ENCODE data around the gene C1QTNF9B. TPM values are rescaled to one million over a fixed set of nuclear protein-coding genes. Genes with fewer than 3 reads are reported as not detected.

The C1QTNF9B gene
- total and polyA plus RNA-seq, 2 experiments from 2014 or later, result 0.27 to 0.28 TPM

- TF ChIP-seq REST (IDR thresholded peaks at IDR 0.05; ENCODE audit: unreplicated experiment) (no peak), ZNF114 (CRISPR knock-in tag; IDR thresholded peaks at IDR 0.05) (no peak), ZNF331 (CRISPR knock-in tag; IDR thresholded peaks at IDR 0.05; ENCODE audit: low read depth) (no peak), EZH2phosphoT487 (IDR thresholded peaks at IDR 0.05; ENCODE audit: unreplicated experiment) (no peak), STAT1 (IDR thresholded peaks at IDR 0.05; ENCODE audit: unreplicated experiment) (no peak)
Observed at GRCh38 chr13:23865026-23865425, 32.3 kb downstream of the C1QTNF9B start (continued).

DNA sequence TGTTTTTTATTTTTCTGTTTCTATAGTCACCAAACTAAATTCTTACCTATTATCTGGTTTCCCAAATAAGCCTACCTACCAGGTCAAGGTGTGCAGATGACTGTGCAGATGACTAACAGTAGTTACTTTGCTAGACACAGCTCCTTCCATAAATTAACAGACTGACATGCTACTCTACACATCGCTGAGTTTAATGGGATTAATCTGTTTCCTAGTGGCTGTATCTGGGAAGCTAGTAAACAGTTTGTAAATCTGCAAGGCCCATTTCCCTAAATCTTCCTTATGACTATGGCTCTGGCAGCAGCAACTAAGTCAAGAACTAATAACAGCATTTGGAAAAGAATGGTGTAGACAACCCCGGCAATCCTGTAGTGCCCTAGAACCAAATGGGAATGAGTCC is 36.0 kb downstream of the C1QTNF9B start:
- Histone ChIP-seq H3K79me2 (replicated peaks; ENCODE audit: insufficient read depth) (no peaks in the 10 kb centered on the region), H3K27ac (ENCODE audit: low read depth) (no peak overlapping the region), H3K4me2 (no peak overlapping the region), H3K27me3 (ENCODE audit: insufficient read depth) (no peaks in the 10 kb centered on the region), H4K20me1 (replicated peaks; ENCODE audit: insufficient read depth) (no peaks in the 10 kb centered on the region), H3K36me3 (ENCODE audit: insufficient read depth) (no peaks in the 10 kb centered on the region), H3K9me2 (ENCODE audit: insufficient read depth) (no peaks in the 10 kb centered on the region), H3K4me1 (ENCODE audit: insufficient read depth) (no peaks in the 10 kb centered on the region), H3K4me3 (no peak overlapping the region), H3F3A (replicated peaks; ENCODE audit: low read depth) (no peaks in the 10 kb centered on the region), H2AFZ (no peak overlapping the region)
- ATAC-seq (no peak), DNase-seq (ENCODE audit: low spot score) (no peak)
- no peak overlapping the region for H3K27ac Mint-ChIP-seq
- H3K9me3 Mint-ChIP-seq, result no peaks in the 10 kb centered on the region
- peaks cover 2% of the 10 kb centered on the region; the same call in 2 of the 3 replicates for H3K36me3 Mint-ChIP-seq (ENCODE audit: low read depth)
- H3K4me1 Mint-ChIP-seq, result peaks cover 4% of the 10 kb centered on the region
- no peak overlapping the region for H3K4me3 Mint-ChIP-seq
- H3K27me3 Mint-ChIP-seq (ENCODE audit: insufficient read depth, low read depth, poor library complexity), result no peaks in the 10 kb centered on the region
- no peak for TF ChIP-seq STAT1 (IDR thresholded peaks at IDR 0.05; ENCODE audit: unreplicated experiment)
- no peak for TF ChIP-seq ZNF331 (CRISPR knock-in tag; IDR thresholded peaks at IDR 0.05; ENCODE audit: low read depth)
- no peak for TF ChIP-seq NANOG (IDR thresholded peaks at IDR 0.05; ENCODE audit: borderline replicate concordance)
- no peak for TF ChIP-seq EZH2 (IDR thresholded peaks at IDR 0.05; ENCODE audit: low read depth, unreplicated experiment)
- no peak for TF ChIP-seq EZH2phosphoT487 (IDR thresholded peaks at IDR 0.05; ENCODE audit: unreplicated experiment)
- TF ChIP-seq, protein P1, sequence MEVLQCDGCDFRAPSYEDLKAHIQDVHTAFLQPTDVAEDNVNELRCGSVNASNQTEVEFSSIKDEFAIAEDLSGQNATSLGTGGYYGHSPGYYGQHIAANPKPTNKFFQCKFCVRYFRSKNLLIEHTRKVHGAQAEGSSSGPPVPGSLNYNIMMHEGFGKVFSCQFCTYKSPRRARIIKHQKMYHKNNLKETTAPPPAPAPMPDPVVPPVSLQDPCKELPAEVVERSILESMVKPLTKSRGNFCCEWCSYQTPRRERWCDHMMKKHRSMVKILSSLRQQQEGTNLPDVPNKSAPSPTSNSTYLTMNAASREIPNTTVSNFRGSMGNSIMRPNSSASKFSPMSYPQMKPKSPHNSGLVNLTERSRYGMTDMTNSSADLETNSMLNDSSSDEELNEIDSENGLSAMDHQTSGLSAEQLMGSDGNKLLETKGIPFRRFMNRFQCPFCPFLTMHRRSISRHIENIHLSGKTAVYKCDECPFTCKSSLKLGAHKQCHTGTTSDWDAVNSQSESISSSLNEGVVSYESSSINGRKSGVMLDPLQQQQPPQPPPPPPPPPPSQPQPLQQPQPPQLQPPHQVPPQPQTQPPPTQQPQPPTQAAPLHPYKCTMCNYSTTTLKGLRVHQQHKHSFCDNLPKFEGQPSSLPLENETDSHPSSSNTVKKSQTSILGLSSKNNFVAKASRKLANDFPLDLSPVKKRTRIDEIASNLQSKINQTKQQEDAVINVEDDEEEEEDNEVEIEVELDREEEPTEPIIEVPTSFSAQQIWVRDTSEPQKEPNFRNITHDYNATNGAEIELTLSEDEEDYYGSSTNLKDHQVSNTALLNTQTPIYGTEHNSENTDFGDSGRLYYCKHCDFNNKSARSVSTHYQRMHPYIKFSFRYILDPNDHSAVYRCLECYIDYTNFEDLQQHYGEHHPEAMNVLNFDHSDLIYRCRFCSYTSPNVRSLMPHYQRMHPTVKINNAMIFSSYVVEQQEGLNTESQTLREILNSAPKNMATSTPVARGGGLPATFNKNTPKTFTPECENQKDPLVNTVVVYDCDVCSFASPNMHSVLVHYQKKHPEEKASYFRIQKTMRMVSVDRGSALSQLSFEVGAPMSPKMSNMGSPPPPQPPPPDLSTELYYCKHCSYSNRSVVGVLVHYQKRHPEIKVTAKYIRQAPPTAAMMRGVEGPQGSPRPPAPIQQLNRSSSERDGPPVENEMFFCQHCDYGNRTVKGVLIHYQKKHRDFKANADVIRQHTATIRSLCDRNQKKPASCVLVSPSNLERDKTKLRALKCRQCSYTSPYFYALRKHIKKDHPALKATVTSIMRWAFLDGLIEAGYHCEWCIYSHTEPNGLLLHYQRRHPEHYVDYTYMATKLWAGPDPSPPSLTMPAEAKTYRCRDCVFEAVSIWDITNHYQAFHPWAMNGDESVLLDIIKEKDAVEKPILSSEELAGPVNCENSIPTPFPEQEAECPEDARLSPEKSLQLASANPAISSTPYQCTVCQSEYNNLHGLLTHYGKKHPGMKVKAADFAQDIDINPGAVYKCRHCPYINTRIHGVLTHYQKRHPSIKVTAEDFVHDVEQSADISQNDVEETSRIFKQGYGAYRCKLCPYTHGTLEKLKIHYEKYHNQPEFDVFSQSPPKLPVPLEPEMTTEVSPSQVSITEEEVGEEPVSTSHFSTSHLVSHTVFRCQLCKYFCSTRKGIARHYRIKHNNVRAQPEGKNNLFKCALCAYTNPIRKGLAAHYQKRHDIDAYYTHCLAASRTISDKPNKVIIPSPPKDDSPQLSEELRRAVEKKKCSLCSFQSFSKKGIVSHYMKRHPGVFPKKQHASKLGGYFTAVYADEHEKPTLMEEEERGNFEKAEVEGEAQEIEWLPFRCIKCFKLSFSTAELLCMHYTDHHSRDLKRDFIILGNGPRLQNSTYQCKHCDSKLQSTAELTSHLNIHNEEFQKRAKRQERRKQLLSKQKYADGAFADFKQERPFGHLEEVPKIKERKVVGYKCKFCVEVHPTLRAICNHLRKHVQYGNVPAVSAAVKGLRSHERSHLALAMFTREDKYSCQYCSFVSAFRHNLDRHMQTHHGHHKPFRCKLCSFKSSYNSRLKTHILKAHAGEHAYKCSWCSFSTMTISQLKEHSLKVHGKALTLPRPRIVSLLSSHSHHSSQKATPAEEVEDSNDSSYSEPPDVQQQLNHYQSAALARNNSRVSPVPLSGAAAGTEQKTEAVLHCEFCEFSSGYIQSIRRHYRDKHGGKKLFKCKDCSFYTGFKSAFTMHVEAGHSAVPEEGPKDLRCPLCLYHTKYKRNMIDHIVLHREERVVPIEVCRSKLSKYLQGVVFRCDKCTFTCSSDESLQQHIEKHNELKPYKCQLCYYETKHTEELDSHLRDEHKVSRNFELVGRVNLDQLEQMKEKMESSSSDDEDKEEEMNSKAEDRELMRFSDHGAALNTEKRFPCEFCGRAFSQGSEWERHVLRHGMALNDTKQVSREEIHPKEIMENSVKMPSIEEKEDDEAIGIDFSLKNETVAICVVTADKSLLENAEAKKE (CRISPR knock-in tag; IDR thresholded peaks at IDR 0.05), result no peak
- no peak for TF ChIP-seq ZNF114 (CRISPR knock-in tag; IDR thresholded peaks at IDR 0.05)
- no peak for TF ChIP-seq CREB1 (CRISPR knock-in tag; IDR thresholded peaks at IDR 0.05; ENCODE audit: low read depth)
- TF ChIP-seq CTCF (conservative IDR thresholded peaks at IDR 0.05; ENCODE audit: low read depth in 2 of 2), result no peak
- TF ChIP-seq JUNB (IDR thresholded peaks at IDR 0.05; ENCODE audit: unreplicated experiment), result no peak
- TF ChIP-seq POLR2AphosphoS5 (IDR thresholded peaks at IDR 0.05; ENCODE audit: low read depth), result no peak

Data from GM23338 (cell line).